SKM-1 treated with dmso at 0.1 percent for 144 hours (cell line): Measurements from ENCODE around the gene NUDT13.
A peak's percentile ranks its signal among the peaks of the same experiment; 100 is the strongest.

Experiments
- DNase-seq: peaks from one replicate; lab custom pipeline; 2025; ENCODE audit not compliant: unreplicated experiment; lab: John Stamatoyannopoulos, UW

NUDT13 gene

DNA sequence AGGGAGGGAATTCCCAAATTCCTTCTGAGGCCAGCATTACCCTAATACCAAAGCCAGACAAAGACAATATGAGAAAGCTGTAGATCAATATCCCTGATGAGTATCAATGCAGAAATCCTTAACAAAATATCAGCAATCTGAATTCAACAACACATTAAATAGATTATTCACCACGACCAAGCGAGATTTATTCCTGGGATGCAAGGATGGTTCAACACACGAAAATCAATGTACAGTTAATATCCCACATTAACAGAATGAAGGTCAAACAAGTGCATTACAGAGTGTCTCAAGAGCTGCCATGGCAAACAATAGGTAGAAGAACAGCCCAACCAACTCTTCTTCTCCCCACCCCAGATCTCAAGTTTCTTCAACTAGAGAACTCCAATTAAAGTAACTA lies 51.4 kb downstream of the NUDT13 start:
- DNase-seq, result no peak

DNA sequence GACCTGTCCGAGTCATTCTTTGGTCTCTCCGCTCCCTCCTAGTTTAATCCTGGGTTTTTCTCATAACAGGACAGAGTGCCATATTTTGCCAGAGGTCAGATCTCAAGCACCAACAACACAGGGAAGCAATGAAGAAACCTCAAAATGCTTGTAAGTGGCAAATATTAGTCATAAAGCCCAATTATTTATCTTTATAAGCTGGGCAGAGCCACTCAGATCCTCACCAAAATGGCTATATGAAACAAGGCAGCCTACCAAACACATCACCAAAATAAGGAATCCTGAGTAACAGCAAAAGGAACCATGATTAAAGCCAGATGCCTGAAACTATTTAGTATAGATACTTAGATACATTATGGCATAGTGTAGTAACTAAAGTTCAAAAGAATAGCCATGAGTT lies 52.8 kb downstream of the NUDT13 start:
- no peak for DNase-seq

DNA sequence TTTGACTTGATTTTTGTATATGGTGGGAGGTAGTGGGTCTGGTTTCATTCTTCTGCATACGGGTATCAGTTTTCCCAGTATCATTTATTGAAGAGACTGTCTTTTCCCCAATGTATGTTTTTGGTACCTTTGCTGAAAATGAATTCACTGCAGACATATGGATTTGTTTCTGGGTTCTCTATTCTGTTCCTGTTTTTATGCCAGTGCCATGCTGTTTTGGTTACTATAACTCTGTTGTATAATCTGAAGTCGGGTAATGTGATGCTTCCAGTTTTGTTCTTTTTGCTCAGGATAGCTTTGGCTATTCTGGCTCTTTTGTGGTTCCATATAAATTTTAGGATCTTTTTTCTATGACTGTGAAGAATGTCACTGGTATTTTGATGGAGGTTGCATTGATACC lies 56.7 kb downstream of the NUDT13 start:
- no peak for DNase-seq

DNA sequence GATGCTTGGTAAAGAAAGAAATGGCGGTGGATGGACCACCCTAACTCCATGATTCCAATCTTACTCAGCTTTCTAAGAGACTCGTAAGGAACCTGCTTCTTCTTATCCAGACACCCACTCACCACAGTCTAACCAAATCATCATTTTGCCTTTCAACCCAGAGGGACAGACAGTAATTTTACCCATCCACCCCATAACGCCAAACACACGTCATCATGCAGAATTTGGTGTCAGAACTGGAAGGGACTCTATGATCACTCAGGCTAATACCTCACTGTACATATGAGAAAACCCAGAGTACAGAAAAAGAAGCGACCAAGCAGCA lies 57.2 kb downstream of the NUDT13 start:
- no peak for DNase-seq

DNA sequence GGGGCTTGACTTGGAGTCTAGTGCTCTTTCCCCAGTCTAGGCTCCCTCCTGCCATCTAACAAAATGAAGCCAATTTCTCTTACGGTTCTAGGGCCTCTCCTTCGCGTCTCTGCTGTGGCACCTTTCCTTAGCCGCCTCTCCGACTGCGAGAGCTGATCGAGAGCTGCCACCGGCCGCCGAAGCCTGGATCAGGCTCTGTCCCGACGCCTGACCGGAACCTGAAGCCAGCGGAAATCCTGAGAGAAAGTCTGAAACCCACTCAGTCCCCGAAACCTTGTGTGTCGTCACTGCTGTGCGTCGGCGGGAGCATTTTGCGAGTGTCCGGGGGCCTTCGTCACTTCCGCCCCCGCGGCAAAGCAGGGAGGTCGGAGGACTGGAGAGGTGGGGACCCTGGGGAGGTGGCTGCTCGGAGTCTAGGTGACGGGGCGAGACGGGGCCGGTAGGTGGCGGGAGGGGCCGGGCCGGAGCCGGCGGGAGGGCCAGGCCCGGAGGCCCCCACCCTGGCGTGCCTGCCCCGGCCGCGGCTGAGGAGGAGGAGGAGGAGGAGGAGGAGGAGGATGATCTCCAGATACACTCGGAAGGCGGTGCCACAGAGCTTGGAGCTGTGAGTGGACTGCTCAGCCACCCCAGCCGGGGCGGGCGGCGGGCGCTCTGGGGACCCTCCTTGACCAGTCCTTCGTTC lies 57.7 kb downstream of the NUDT13 start, which contains the start of the genes ECD and FAM149B1:
Gene ECD (minus strand): TSS at position 226 of the 682 bp plus-strand sequence. CDS start 4,071 bp downstream, outside the sequence.
Gene FAM149B1 (plus strand): TSS at position 337 of the 682 bp plus-strand sequence. CDS start 221 bp downstream, at position 558.
- peak; percentile 86 for DNase-seq

DNA sequence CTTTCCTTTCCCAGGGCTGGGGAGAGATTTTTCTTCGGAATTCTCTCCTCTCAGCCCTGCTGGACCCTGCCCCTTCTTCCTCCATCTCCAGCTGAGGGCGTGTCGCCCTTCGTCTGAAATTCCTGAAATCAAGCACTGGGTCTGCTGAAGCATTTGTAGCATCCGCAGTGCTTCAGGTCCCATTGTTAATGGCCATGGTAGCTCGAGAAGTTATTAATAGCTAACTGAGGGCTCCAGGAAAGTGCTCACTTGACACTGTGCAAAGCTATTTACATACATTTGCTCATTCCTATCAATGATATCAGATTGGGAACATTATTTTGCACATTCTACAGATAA lies 58.2 kb downstream of the NUDT13 start:
- no peak for DNase-seq

DNA sequence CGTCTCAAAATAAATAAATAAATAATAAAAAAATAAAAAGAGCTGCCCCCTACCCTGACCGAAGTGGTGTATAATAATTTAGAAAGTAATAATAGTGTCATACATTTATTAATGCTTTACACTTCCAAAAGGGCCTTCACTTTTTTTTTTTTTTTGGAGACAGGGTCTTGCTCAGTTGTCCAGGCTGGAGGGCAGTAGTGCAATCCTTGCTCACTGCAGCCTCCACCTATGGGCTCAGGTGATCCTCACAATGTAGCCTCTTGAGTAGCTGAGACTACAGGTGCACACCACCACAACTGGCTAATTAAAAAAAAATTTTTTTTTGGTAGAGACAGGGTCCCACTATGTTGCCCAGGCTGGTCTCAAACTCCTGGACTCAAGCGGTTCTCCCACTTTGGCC lies 59.1 kb downstream of the NUDT13 start:
- no peak for DNase-seq

DNA sequence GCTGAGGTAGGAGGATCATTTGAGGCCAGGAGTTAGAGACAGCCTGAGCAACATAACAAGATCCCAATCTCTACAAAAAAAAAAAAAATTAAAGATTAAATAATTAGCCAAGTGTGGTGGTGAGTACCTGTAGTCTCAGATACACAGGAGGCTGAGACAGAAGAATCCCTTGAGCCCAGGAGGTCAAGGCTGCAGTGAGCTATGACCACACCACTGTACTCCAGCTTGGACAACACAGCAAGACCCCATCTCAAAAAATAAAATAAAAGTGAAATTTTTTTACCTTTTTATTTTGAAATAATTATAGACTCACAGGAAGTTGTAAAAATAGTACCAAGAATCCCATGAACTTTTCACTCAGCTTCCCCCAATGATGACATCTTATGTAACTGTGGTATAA lies 62.6 kb downstream of the NUDT13 start:
- no peak for DNase-seq

DNA sequence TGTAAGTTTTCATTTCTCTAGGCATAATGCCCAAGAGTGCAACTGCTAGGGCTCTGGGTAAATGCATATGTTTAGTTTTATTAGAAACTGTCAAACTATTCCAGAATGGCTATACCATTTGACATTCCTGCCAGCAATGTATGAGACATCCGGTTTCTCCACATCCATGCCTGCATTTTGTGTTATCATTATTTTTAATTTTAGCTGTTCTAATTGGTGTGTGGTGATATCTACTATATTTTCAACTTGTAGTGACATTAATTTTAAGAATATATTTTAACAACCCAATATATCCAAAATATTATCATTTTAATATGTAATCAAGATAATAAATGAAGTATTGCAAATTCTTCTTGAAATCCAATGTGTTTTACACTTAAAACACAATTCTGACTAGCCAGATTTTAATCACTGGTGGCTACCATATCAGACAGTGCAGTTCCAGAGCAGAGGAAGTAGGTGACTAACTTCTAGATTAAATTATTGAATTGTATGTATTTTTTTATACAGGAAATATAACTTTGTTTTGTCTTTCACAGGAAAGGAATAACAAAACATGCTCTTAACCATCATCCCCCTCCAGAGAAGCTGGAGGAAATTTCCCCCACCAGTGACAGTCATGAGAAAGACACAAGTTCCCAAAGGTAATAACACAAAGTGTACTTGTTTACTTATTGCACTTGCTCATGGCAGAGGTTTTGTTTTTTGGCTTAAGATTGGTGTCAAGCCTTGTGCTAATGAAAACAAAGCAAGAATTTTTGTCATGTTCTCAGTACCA lies 64.1 kb downstream of the NUDT13 start:
- no peak for DNase-seq
